Measurements from ENCODE around the gene BTBD9.

- no peak for TF ChIP-seq GLIS3 (CRISPR knock-in tag; IDR thresholded peaks at IDR 0.05)
- no peak for TF ChIP-seq CREB5 (CRISPR knock-in tag; IDR thresholded peaks at IDR 0.05; ENCODE audit: low read depth)
- TF ChIP-seq PPARA (CRISPR knock-in tag; IDR thresholded peaks at IDR 0.05; ENCODE audit: borderline replicate concordance), result no peak
- TF ChIP-seq, protein P1, sequence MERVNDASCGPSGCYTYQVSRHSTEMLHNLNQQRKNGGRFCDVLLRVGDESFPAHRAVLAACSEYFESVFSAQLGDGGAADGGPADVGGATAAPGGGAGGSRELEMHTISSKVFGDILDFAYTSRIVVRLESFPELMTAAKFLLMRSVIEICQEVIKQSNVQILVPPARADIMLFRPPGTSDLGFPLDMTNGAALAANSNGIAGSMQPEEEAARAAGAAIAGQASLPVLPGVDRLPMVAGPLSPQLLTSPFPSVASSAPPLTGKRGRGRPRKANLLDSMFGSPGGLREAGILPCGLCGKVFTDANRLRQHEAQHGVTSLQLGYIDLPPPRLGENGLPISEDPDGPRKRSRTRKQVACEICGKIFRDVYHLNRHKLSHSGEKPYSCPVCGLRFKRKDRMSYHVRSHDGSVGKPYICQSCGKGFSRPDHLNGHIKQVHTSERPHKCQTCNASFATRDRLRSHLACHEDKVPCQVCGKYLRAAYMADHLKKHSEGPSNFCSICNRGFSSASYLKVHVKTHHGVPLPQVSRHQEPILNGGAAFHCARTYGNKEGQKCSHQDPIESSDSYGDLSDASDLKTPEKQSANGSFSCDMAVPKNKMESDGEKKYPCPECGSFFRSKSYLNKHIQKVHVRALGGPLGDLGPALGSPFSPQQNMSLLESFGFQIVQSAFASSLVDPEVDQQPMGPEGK (CRISPR knock-in tag; IDR thresholded peaks at IDR 0.05; ENCODE audit: borderline replicate concordance), result no peak
- no peak for TF ChIP-seq CSDC2 (CRISPR knock-in tag; IDR thresholded peaks at IDR 0.05)
- TF ChIP-seq ZFP30 (CRISPR knock-in tag; IDR thresholded peaks at IDR 0.05), result no peak
- TF ChIP-seq ZFP3 (CRISPR knock-in tag; IDR thresholded peaks at IDR 0.05), result no peak
- TF ChIP-seq TCF4 (CRISPR knock-in tag; IDR thresholded peaks at IDR 0.05; ENCODE audit: borderline replicate concordance), result no peak
- no peak for TF ChIP-seq ARNTL (CRISPR knock-in tag; IDR thresholded peaks at IDR 0.05; ENCODE audit: borderline replicate concordance, low read depth)
- TF ChIP-seq TOX (CRISPR knock-in tag; IDR thresholded peaks at IDR 0.05; ENCODE audit: borderline replicate concordance), result no peak
- no peak for TF ChIP-seq ZC3H10 (CRISPR knock-in tag; IDR thresholded peaks at IDR 0.05)
Measured at GRCh38 chr6:38173909-38174308, 465.8 kb downstream of the BTBD9 start.
